HepG2 (cell line): Measurements from ENCODE around the gene NID2. TPM values are rescaled to one million over a fixed set of nuclear protein-coding genes. Genes with fewer than 3 reads are reported as not detected.

Experiments
- ATAC-seq: fragments of 200-7000 bp; cut with Tn5 transposase; 3 replicates; pipeline ENCODE4 v1.9.1; 2020; ENCODE audit warnings: mild to moderate bottlenecking, moderate library complexity
- BruUV-seq: library from RNA; stranded (reverse); fragments of 400-500 nt; replicated peaks from 2 replicates; lab custom pipeline; 2021; lab: Mats Ljungman, UMichigan
- CTCF ChIA-PET: fragments of 300-600 bp; formaldehyde crosslinking; extraction: SDS; loops from one replicate; lab custom pipeline; 2021; ENCODE audit warnings: low total read pairs, inconsistent platforms, low intra/inter-chr PET ratio; lab: Yijun Ruan, JAX
- POLR2A ChIA-PET: fragments of 350-600 bp; sonication (Branson Sonifier 250); formaldehyde crosslinking; loops from one replicate; lab custom pipeline; 2020; ENCODE audit warnings: antibody characterized with exemption, inconsistent platforms; lab: Yijun Ruan, JAX
- DNase-seq: peaks from one replicate; pipeline ENCODE4 v3.0.0-alpha.2; 2015; ENCODE audit warnings: low spot score
- FAIRE-seq: peaks from 3 replicates; lab custom pipeline; 2011; peaks lifted over from hg19 to GRCh38; lab: Jason Lieb, UNC
- H2AFZ ChIP-seq: one replicate; pipeline ENCODE4 v1.6.1; 2011; ENCODE audit warnings: low read length, inconsistent platforms
- H3K27ac ChIP-seq: fragments of 300-600 bp; 3 replicates; pipeline ENCODE4 v1.8.0; 2011; ENCODE audit warnings: mixed run types, mild to moderate bottlenecking, mixed read lengths, low read length, inconsistent platforms; ENCODE audit not compliant: insufficient read depth; ENCODE audit errors: extremely low read length
- H3K27me3 ChIP-seq, 2 experiments: fragments of 200-600 bp in 1 of 2; 2 replicates in 1 of 2; 3 replicates in 1 of 2; pipeline versions ENCODE4 v1.6.0 to v1.8.0; 2011; ENCODE audit warnings: low read length in 2 of 2, mild to moderate bottlenecking in 2 of 2, moderate library complexity in 2 of 2, inconsistent platforms in 1 of 2; ENCODE audit not compliant: insufficient read depth in 2 of 2, control insufficient read depth in 1 of 2
- H3K36me3 ChIP-seq, 2 experiments: fragments of 200-600 bp in 1 of 2; replicated peaks in 1 of 2; 2 replicates in 1 of 2; 3 replicates in 1 of 2; pipeline versions ENCODE4 v1.5.1 to v1.8.0; 2011; ENCODE audit warnings: low read length in 2 of 2, inconsistent platforms in 1 of 2; ENCODE audit not compliant: insufficient read depth in 2 of 2, control insufficient read depth in 1 of 2
- H3K4me1 ChIP-seq: 2 replicates; pipeline ENCODE4 v1.5.1; 2012; ENCODE audit warnings: low read length, inconsistent platforms; ENCODE audit not compliant: insufficient read depth
- H3K4me2 ChIP-seq: 2 replicates; pipeline ENCODE4 v1.6.0; 2011; ENCODE audit warnings: low read depth, low read length, inconsistent platforms
- H3K4me3 ChIP-seq, 3 experiments: fragments of 200-600 bp in 1 of 3; sonication (generic), shearing (Covaris generic) in 1 of 3; replicated peaks in 1 of 3; 2 replicates each; pipeline ENCODE4 v1.5.1; 2011 to 2016; ENCODE audit warnings: low read length in 3 of 3, inconsistent platforms in 2 of 3, low read depth in 2 of 3, mild to moderate bottlenecking in 2 of 3, control low read depth in 1 of 3, mixed read lengths in 1 of 3; ENCODE audit not compliant: insufficient read depth in 1 of 3
- H3K79me2 ChIP-seq: one replicate; pipeline ENCODE4 v1.6.1; 2011; ENCODE audit warnings: low read length, inconsistent platforms; ENCODE audit not compliant: insufficient read depth
- H3K9ac ChIP-seq: 2 replicates; pipeline ENCODE4 v1.6.0; 2011; ENCODE audit warnings: mild to moderate bottlenecking, low read depth, low read length, inconsistent platforms; ENCODE audit not compliant: insufficient read depth
- H3K9me3 ChIP-seq: 2 replicates; pipeline ENCODE4 v1.5.1; 2012; ENCODE audit warnings: mild to moderate bottlenecking, low read length
- H4K20me1 ChIP-seq: 2 replicates; pipeline ENCODE4 v1.6.0; 2011; ENCODE audit warnings: inconsistent platforms, mild to moderate bottlenecking, low read length, moderate library complexity; ENCODE audit not compliant: insufficient read depth
- ARHGAP35 ChIP-seq: sonication (generic); formaldehyde crosslinking; IDR thresholded peaks from 2 replicates; pipeline ENCODE4 v1.9.0; 2022; ENCODE audit warnings: mild to moderate bottlenecking, inconsistent platforms, moderate library complexity, missing genetic modification reagents, borderline replicate concordance
- ATF2 ChIP-seq: sonication (generic); formaldehyde crosslinking; IDR thresholded peaks from 2 replicates; pipeline ENCODE4 v1.4.0; 2020; ENCODE audit warnings: missing genetic modification reagents
- BHLHE40 ChIP-seq: IDR thresholded peaks from 2 replicates; pipeline ENCODE4 v1.6.1; 2011; ENCODE audit warnings: low read length, improper control_type of control experiment
- CREM ChIP-seq, 2 experiments: sonication (generic) in 1 of 2; formaldehyde crosslinking in 1 of 2; IDR thresholded peaks; 2 replicates each; pipeline versions ENCODE4 v1.4.0 to v1.6.1; 2016 to 2020; ENCODE audit warnings: antibody characterized with exemption in 1 of 2, mild to moderate bottlenecking in 1 of 2, missing genetic modification reagents in 1 of 2
- CSRNP1 ChIP-seq: sonication (generic); formaldehyde crosslinking; IDR thresholded peaks from 2 replicates; pipeline ENCODE4 v1.8.1; 2023; ENCODE audit warnings: mild to moderate bottlenecking, missing genetic modification reagents
- HMGA1 ChIP-seq: sonication (generic); formaldehyde crosslinking; conservative IDR thresholded peaks from 2 replicates; pipeline ENCODE4 v1.4.0; 2020; ENCODE audit warnings: missing genetic modification reagents
- HOXA3 ChIP-seq: sonication (generic); formaldehyde crosslinking; IDR thresholded peaks from 2 replicates; pipeline ENCODE4 v1.5.0; 2020; ENCODE audit warnings: missing genetic modification reagents
- NR2C2 ChIP-seq: sonication (generic); formaldehyde crosslinking; IDR thresholded peaks from 2 replicates; pipeline ENCODE4 v1.4.0; 2020; ENCODE audit warnings: missing genetic modification reagents, mild to moderate bottlenecking, moderate library complexity, borderline replicate concordance
- TP53 ChIP-seq: sonication (generic); formaldehyde crosslinking; conservative IDR thresholded peaks from 2 replicates; pipeline ENCODE4 v1.4.0; 2020; ENCODE audit warnings: missing genetic modification reagents
- ZNF101 ChIP-seq: sonication (generic); formaldehyde crosslinking; IDR thresholded peaks from 2 replicates; pipeline ENCODE4 v1.4.0; 2020; ENCODE audit warnings: mild to moderate bottlenecking, low read depth, missing genetic modification reagents, borderline replicate concordance
- ZNF205 ChIP-seq: IDR thresholded peaks from 2 replicates; pipeline ENCODE4 v1.6.1; 2018; ENCODE audit warnings: missing biosample characterization, missing genetic modification reagents
- ZNF3 ChIP-seq: IDR thresholded peaks from 2 replicates; pipeline ENCODE4 v1.7.0; 2017; ENCODE audit warnings: inconsistent platforms
- ZNF589 ChIP-seq: sonication (generic); formaldehyde crosslinking; conservative IDR thresholded peaks from 2 replicates; pipeline ENCODE4 v1.8.0; 2022; ENCODE audit warnings: mild to moderate bottlenecking, moderate library complexity, missing genetic modification reagents
- ZNF660 ChIP-seq: sonication (generic); formaldehyde crosslinking; IDR thresholded peaks from 2 replicates; pipeline ENCODE4 v1.5.1; 2020; ENCODE audit warnings: mild to moderate bottlenecking, low read depth, missing genetic modification reagents, borderline replicate concordance
- ZNF768 ChIP-seq: sonication (generic); formaldehyde crosslinking; IDR thresholded peaks from 2 replicates; pipeline ENCODE4 v1.4.0; 2020; ENCODE audit warnings: missing genetic modification reagents
- ZNF850 ChIP-seq: sonication (generic); formaldehyde crosslinking; conservative IDR thresholded peaks from 2 replicates; pipeline ENCODE4 v1.9.0; 2021; ENCODE audit warnings: mild to moderate bottlenecking, missing genetic modification reagents
- WGBS: methylation state at CpG from one replicate; pipeline ENCODE4 v1.1.6; 2017; ENCODE audit warnings: low lambda C conversion rate; 5-methylcytosine and 5-hydroxymethylcytosine counted together
- in situ Hi-C: cut with HindIII; loops from 2 replicates; pipeline ENCODE4 v1.10.0; 2017; ENCODE audit warnings: low pct_unique_long_range_greater_than_20kb; ENCODE audit not compliant: extremely low pct_ligation_motif_present
- intact Hi-C: fragments of 100-400 bp; cut with micrococcal nuclease; formaldehyde crosslinking; loops from one replicate; pipeline ENCODE4 v1.10.0; 2022; ENCODE audit not compliant: unreplicated experiment
- polyA plus RNA-seq, 8 experiments: library from polyadenylated mRNA; depleted of rRNA in 3 of 8; stranded (reverse) in 7 of 8; unstranded in 1 of 8; fragments of >200 nt; fragmentation: Illumina TruSeq in 4 of 8; extraction: Trizol in 4 of 8; gene quantifications; 2 replicates each; pipeline versions ENCODE4 v1.2.1 to v1.2.3, GENCODE V29; 2011 to 2016; ENCODE audit warnings: low read depth in 4 of 8, missing spikeins in 1 of 8, mixed read lengths in 1 of 8; ENCODE audit not compliant: insufficient read depth in 1 of 8
- total RNA-seq, 5 experiments: library from RNA; depleted of rRNA; stranded (reverse); fragments of >200 nt; fragmentation: Illumina TruSeq; extraction: Trizol; gene quantifications; 2 replicates each; pipeline ENCODE4 v1.2.3, GENCODE V29; 2016; ENCODE audit warnings: low read depth in 1 of 5
- TF ChIP-seq, protein P1 (sequence below): sonication (generic); formaldehyde crosslinking; conservative IDR thresholded peaks from 2 replicates; pipeline ENCODE4 v1.4.0; 2020; ENCODE audit warnings: missing genetic modification reagents
- TF ChIP-seq, protein P2 (sequence below): sonication (generic); formaldehyde crosslinking; IDR thresholded peaks from 2 replicates; pipeline ENCODE4 v1.4.0; 2020; ENCODE audit warnings: missing genetic modification reagents, mild to moderate bottlenecking, borderline replicate concordance

The NID2 gene
- total and polyA plus RNA-seq, 2 of the 13 experiments (the other 11 are each of a cell fraction or from before 2014, with no cell fraction given), result 0.11 TPM; not detected in 1

DNA sequence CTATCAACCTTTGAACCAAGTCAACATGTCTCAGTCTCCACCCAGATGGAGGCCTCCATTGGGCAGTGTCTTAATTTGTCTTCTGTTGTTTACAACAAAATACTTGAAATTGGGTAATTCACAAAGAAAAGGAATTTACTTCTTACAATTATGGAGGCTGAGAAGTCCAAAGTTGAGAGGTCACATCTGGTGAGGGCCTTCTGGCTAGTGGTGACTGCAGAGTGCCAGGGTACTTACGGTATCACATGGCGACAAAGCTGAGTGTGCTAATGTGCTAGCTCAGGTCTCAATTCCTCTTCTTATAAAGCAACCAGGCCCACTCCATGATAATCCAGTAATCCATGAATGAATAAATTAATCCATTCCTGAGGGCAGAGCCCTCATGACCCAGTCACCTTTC is 4.7 kb downstream of the NID2 start:
- POLR2A ChIA-PET, result no interaction called here
- no TSS peak for BruUV-seq
- Histone ChIP-seq H3K4me2 (no peak overlapping the region), H3K9me3 (no peaks in the 10 kb centered on the region), H3K79me2 (no peaks in the 10 kb centered on the region), H3K9ac (no peak overlapping the region), H3K4me3 (no peak overlapping the region), H3K27ac (no peak overlapping the region), H2AFZ (no peak overlapping the region), H4K20me1 (no peaks in the 10 kb centered on the region)
- DNase-seq (no peak), ATAC-seq (no peak)
- in situ Hi-C loops, result no loop called here
- 92% methylated on average over 2 of the region's 2 CpGs for WGBS
- TF ChIP-seq, protein P1, sequence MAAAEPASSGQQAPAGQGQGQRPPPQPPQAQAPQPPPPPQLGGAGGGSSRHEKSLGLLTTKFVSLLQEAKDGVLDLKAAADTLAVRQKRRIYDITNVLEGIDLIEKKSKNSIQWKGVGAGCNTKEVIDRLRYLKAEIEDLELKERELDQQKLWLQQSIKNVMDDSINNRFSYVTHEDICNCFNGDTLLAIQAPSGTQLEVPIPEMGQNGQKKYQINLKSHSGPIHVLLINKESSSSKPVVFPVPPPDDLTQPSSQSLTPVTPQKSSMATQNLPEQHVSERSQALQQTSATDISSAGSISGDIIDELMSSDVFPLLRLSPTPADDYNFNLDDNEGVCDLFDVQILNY (CRISPR knock-in tag), result no peak
- TF ChIP-seq NR2C2 (CRISPR knock-in tag), result no peak
- no peak for TF ChIP-seq ARHGAP35 (CRISPR knock-in tag)
- no peak for TF ChIP-seq ZNF660 (CRISPR knock-in tag)
- no peak for TF ChIP-seq TP53
- no peak for TF ChIP-seq ZNF101 (CRISPR knock-in tag)
- no peak for TF ChIP-seq ATF2 (CRISPR knock-in tag)
- TF ChIP-seq ZNF3 (CRISPR knock-in tag), result no peak
- no peak for TF ChIP-seq ZNF768
- TF ChIP-seq ZNF205, result no peak
- no peak for TF ChIP-seq BHLHE40
- no peak for TF ChIP-seq CREM (IDR thresholded peaks at IDR 0.05)
- no peak for TF ChIP-seq CREM (CRISPR knock-in tag; IDR thresholded peaks at IDR 0.05)
- no peak for TF ChIP-seq HOXA3 (CRISPR knock-in tag)
- no peak for TF ChIP-seq HMGA1 (CRISPR knock-in tag)
- TF ChIP-seq ZNF589, result no peak
- TF ChIP-seq, protein P2, sequence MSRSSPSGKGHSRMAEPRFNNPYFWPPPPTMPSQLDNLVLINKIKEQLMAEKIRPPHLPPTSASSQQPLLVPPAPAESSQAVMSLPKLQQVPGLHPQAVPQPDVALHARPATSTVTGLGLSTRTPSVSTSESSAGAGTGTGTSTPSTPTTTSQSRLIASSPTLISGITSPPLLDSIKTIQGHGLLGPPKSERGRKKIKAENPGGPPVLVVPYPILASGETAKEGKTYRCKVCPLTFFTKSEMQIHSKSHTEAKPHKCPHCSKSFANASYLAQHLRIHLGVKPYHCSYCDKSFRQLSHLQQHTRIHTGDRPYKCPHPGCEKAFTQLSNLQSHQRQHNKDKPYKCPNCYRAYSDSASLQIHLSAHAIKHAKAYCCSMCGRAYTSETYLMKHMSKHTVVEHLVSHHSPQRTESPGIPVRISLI (CRISPR knock-in tag), result no peak
- TF ChIP-seq CSRNP1 (CRISPR knock-in tag), result no peak
- TF ChIP-seq ZNF850 (CRISPR knock-in tag), result no peak
- TF ChIP-seq, all 625 proteins: peak for 0
- peaks cover 11% of the 10 kb centered on the region for H3K4me1 ChIP-seq
- CTCF ChIA-PET, result no interaction called here
- FAIRE-seq, result no peak
- no peaks in the 10 kb centered on the region for H3K36me3 ChIP-seq
- intact Hi-C loops, result no loop called here
- peaks cover 10 to 18% of the 10 kb centered on the region in 2 experiments for H3K27me3 ChIP-seq
